Vagina (tissue), 2 donors: Measurements from ENCODE around the gene TMEFF1. TPM values are rescaled to one million over a fixed set of nuclear protein-coding genes. Genes with fewer than 3 reads are reported as not detected.

Experiments
- DNase-seq, 2 donors: peaks; one replicate each; pipeline ENCODE4 v3.0.0-alpha.2; 2017; ENCODE audit errors: extremely low spot score in 2 of 2
- H3K27ac ChIP-seq: fragments of 200-600 bp; sonication (generic); one replicate; pipeline ENCODE4 v1.5.1; 2019
- H3K27me3 ChIP-seq: fragments of 200-600 bp; sonication (generic); one replicate; pipeline ENCODE4 v1.5.1; 2019
- H3K36me3 ChIP-seq, 2 donors: fragments of 200-600 bp; sonication (generic); one replicate each; pipeline ENCODE4 v1.5.1; 2017 to 2019
- H3K4me1 ChIP-seq: fragments of 200-600 bp; sonication (generic); one replicate; pipeline ENCODE4 v1.5.1; 2019
- H3K4me3 ChIP-seq, 2 donors: fragments of 200-600 bp; sonication (generic); 1 replicate in 1 of 2; 2 replicates in 1 of 2; pipeline ENCODE4 v1.5.1; 2016 to 2019
- H3K9me3 ChIP-seq: fragments of 200-600 bp; sonication (generic); one replicate; pipeline ENCODE4 v1.5.1; 2019
- CTCF ChIP-seq, 3 experiments: fragments of 450-650 bp in 2 of 3; fragments of 200-600 bp in 1 of 3; sonication (generic) in 1 of 3; IDR thresholded peaks; one replicate each; pipeline ENCODE4 v1.5.1; 2017 to 2019; ENCODE audit warnings: antibody characterized with exemption in 3 of 3, mild to moderate bottlenecking in 2 of 3, moderate library complexity in 2 of 3
- POLR2A ChIP-seq, 2 donors: fragments of 450-650 bp; IDR thresholded peaks; one replicate each; pipeline ENCODE4 v1.6.1; 2017; ENCODE audit warnings: antibody characterized with exemption in 2 of 2, mild to moderate bottlenecking in 2 of 2, moderate library complexity in 2 of 2
- POLR2AphosphoS5 ChIP-seq, 2 donors: sonication (generic); formaldehyde crosslinking; IDR thresholded peaks; one replicate each; pipeline ENCODE4 v1.9.0; 2017; ENCODE audit warnings: antibody characterized with exemption in 2 of 2, mild to moderate bottlenecking in 2 of 2, low read depth in 1 of 2; ENCODE audit not compliant: insufficient read depth in 1 of 2
- intact Hi-C: fragments of 100-400 bp; cut with DNase I; formaldehyde crosslinking; loops from one replicate; pipeline ENCODE4 v1.15.1; 2023
- total RNA-seq: library from RNA; depleted of rRNA; stranded (reverse); fragments of >200 nt; gene quantifications from one replicate; pipeline ENCODE4 v1.2.3, GENCODE V29; 2016

The TMEFF1 gene
- total RNA-seq, 1 donor from 2014 or later = not detected

DNA sequence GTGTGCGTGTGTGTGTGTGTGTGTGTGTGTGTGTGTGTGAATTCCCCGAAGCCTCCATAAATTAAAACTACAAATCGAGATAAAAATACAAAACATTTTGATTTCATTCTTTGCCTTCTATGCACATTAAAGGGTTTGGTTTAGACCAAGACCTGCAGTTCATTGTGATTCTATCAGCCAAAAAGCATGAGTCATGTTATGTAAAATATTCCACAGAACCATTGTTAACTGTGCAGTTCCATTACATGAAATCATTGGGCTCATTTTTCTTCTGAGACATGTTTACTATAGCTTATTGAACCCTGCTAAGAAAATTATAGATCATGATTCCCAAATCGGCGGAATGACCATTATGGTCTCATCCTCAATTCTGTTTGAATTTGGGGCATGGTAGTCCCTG, 116.6 kb downstream of the TMEFF1 start:
- Histone ChIP-seq H3K9me3 (no peaks in the 10 kb centered on the region), H3K27ac (no peak overlapping the region), H3K4me3 (no peak overlapping the region), H3K36me3 (no peaks in the 10 kb centered on the region), H3K4me1 (no peaks in the 10 kb centered on the region), H3K27me3 (no peaks in the 10 kb centered on the region)
- intact Hi-C loops = no loop called here
- DNase-seq = no peak
- TF ChIP-seq POLR2AphosphoS5 (IDR thresholded peaks at IDR 0.05; ENCODE audit: insufficient read depth in 1 of 2, low read depth in 1 of 2) = no peak
- TF ChIP-seq POLR2A (IDR thresholded peaks at IDR 0.05) = no peak
- TF ChIP-seq CTCF (IDR thresholded peaks at IDR 0.05) = no peak

GRCh38 chr9:100590481-100590880, 117.5 kb downstream of the TMEFF1 start:
- Histone ChIP-seq H3K4me1 (no peaks in the 10 kb centered on the region), H3K9me3 (no peaks in the 10 kb centered on the region), H3K27ac (no peak overlapping the region), H3K36me3 (no peaks in the 10 kb centered on the region), H3K4me3 (no peak overlapping the region), H3K27me3 (no peaks in the 10 kb centered on the region)
- intact Hi-C loops = no loop called here
- DNase-seq = no peak
- TF ChIP-seq CTCF (IDR thresholded peaks at IDR 0.05) (no peak), POLR2A (IDR thresholded peaks at IDR 0.05) (no peak), POLR2AphosphoS5 (IDR thresholded peaks at IDR 0.05; ENCODE audit: insufficient read depth in 1 of 2, low read depth in 1 of 2) (no peak)

DNA sequence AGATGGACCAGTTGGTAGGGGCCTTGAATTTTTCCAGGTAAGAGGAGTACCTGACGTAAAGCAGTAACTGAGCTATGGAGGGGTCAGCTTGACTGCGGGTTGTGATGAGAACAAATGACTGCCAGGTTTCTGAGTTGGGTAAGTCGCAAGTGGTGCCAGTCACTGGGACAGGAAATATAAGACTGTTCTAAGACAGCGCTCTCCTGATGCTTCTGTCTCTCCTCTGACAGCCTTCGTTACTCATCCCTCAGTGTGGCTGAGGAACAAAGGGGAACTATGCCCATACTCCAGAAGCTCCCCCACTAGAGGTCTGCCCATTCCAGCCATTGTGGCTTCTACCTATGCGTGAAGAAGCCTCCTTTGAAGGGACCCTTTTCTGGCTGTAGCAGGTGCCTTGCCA, 118.2 kb downstream of the TMEFF1 start:
- intact Hi-C loops = no loop called here
- H3K36me3 ChIP-seq = no peaks in the 10 kb centered on the region
- no peak overlapping the region for H3K4me3 ChIP-seq
- no peaks in the 10 kb centered on the region for H3K27me3 ChIP-seq
- no peaks in the 10 kb centered on the region for H3K9me3 ChIP-seq
- H3K27ac ChIP-seq = no peak overlapping the region
- H3K4me1 ChIP-seq = no peaks in the 10 kb centered on the region
- no peak for DNase-seq
- TF ChIP-seq POLR2A (IDR thresholded peaks at IDR 0.05) (no peak), CTCF (IDR thresholded peaks at IDR 0.05) (no peak), POLR2AphosphoS5 (IDR thresholded peaks at IDR 0.05; ENCODE audit: insufficient read depth in 1 of 2, low read depth in 1 of 2) (no peak)

- TF ChIP-seq POLR2AphosphoS5 (IDR thresholded peaks at IDR 0.05; ENCODE audit: insufficient read depth in 1 of 2, low read depth in 1 of 2) = no peak
- no peak for TF ChIP-seq CTCF (IDR thresholded peaks at IDR 0.05)
- no peak for TF ChIP-seq POLR2A (IDR thresholded peaks at IDR 0.05)
- Histone ChIP-seq H3K4me3 (no peak overlapping the region), H3K4me1 (no peaks in the 10 kb centered on the region), H3K36me3 (no peaks in the 10 kb centered on the region), H3K27me3 (no peaks in the 10 kb centered on the region), H3K27ac (no peak overlapping the region), H3K9me3 (no peaks in the 10 kb centered on the region)
- no peak for DNase-seq
- intact Hi-C loops = no loop called here
Observed at GRCh38 chr9:100591639-100592412, 118.9 kb downstream of the TMEFF1 start.
